Measurements from ENCODE around the gene OPCML.

OPCML gene

DNA sequence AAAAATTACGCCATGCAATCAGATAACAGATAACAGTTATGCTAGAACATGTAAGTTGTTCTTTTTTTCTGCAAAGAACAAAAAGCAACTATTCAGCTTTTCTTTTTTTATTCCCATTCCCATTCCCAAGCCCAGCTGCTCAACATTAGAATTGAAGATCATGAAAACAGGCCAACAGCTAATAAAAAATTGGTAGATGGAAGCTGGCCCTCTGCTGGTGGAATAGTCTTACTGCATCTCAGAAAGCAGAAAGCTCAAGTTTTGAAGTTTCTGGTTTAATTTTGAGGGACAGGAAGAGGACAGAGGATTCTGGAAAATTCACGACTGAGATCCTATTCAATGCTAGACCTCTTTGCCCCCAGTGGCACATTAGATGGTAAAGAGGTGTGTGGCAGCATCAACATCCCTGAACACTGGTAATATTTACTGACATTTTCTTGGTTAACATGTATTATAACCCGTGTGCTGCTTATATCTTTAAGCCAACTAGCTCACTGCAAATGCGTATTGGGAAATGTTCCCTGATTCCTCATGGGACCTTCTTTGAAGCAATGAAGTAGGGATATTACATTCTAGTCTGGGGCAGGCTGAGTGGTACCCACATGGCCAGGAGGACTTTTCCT, 591.2 kb downstream of the OPCML start:
- no peaks in the 10 kb centered on the region for H3K4me1 ChIP-seq (ENCODE audit: control insufficient read depth in 1 of 2, insufficient read depth in 1 of 2, low read depth in 1 of 2, low read length in 1 of 2)
- H3K27ac ChIP-seq: no peak overlapping the region
- peaks cover 50% of the 10 kb centered on the region for H3K27me3 ChIP-seq
- no peaks in the 10 kb centered on the region for H3K9me3 ChIP-seq
- no peaks in the 10 kb centered on the region for H3K36me3 ChIP-seq
- TF ChIP-seq, protein P1, sequence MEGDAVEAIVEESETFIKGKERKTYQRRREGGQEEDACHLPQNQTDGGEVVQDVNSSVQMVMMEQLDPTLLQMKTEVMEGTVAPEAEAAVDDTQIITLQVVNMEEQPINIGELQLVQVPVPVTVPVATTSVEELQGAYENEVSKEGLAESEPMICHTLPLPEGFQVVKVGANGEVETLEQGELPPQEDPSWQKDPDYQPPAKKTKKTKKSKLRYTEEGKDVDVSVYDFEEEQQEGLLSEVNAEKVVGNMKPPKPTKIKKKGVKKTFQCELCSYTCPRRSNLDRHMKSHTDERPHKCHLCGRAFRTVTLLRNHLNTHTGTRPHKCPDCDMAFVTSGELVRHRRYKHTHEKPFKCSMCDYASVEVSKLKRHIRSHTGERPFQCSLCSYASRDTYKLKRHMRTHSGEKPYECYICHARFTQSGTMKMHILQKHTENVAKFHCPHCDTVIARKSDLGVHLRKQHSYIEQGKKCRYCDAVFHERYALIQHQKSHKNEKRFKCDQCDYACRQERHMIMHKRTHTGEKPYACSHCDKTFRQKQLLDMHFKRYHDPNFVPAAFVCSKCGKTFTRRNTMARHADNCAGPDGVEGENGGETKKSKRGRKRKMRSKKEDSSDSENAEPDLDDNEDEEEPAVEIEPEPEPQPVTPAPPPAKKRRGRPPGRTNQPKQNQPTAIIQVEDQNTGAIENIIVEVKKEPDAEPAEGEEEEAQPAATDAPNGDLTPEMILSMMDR (IDR thresholded peaks at IDR 0.05): no peak
- no peak overlapping the region for H3K4me3 ChIP-seq (ENCODE audit: low read depth in 1 of 2, low read length in 1 of 2)

- Histone ChIP-seq H3K27me3 (peaks cover 10% of the 10 kb centered on the region), H3K9me3 (no peaks in the 10 kb centered on the region), H3K4me3 (ENCODE audit: low read depth in 1 of 2, low read length in 1 of 2) (no peak overlapping the region), H3K36me3 (no peaks in the 10 kb centered on the region), H3K4me1 (ENCODE audit: control insufficient read depth in 1 of 2, insufficient read depth in 1 of 2, low read depth in 1 of 2, low read length in 1 of 2) (no peaks in the 10 kb centered on the region), H3K27ac (no peak overlapping the region)
- TF ChIP-seq, protein P1 (IDR thresholded peaks at IDR 0.05): no peak
Observed at GRCh38 chr11:132937016-132937415, 595.3 kb downstream of the OPCML start.

DNA sequence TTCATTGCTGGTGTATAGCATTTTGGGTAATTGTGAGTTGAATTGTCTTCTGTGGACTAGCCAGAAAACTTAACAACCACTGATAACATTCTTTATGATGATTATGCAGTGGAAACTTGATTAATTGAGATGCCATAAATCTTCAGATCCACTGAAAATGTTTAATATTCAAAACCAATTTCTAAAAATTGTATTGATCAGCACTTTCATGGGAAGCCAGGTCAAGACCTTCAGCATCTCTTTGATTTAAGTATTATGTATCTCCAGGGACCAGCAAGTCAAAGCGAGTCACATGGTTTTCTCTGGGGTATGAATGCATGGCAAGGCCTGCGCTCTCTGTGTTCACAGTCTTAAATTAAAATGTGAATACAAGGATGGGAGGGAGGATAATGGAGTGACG, 596.9 kb downstream of the OPCML start:
- H3K36me3 ChIP-seq: no peaks in the 10 kb centered on the region
- H3K4me3 ChIP-seq (ENCODE audit: low read depth in 1 of 2, low read length in 1 of 2): no peak overlapping the region
- H3K9me3 ChIP-seq: no peaks in the 10 kb centered on the region
- no peaks in the 10 kb centered on the region for H3K27me3 ChIP-seq
- TF ChIP-seq, protein P1 (IDR thresholded peaks at IDR 0.05): no peak
- no peak overlapping the region for H3K27ac ChIP-seq
- H3K4me1 ChIP-seq (ENCODE audit: control insufficient read depth in 1 of 2, insufficient read depth in 1 of 2, low read depth in 1 of 2, low read length in 1 of 2): no peaks in the 10 kb centered on the region

- no peak overlapping the region for H3K27ac ChIP-seq
- H3K4me1 ChIP-seq (ENCODE audit: control insufficient read depth in 1 of 2, insufficient read depth in 1 of 2, low read depth in 1 of 2, low read length in 1 of 2): no peaks in the 10 kb centered on the region
- H3K4me3 ChIP-seq (ENCODE audit: low read depth in 1 of 2, low read length in 1 of 2): no peak overlapping the region
- H3K27me3 ChIP-seq: no peaks in the 10 kb centered on the region
- TF ChIP-seq, protein P1 (IDR thresholded peaks at IDR 0.05): no peak
- no peaks in the 10 kb centered on the region for H3K36me3 ChIP-seq
- no peaks in the 10 kb centered on the region for H3K9me3 ChIP-seq
Observed at GRCh38 chr11:132933703-132934102, 598.6 kb downstream of the OPCML start.

GRCh38 chr11:132925825-132926469, 606.4 kb downstream of the OPCML start:
- H3K4me1 ChIP-seq (ENCODE audit: control insufficient read depth in 1 of 2, insufficient read depth in 1 of 2, low read depth in 1 of 2, low read length in 1 of 2): no peaks in the 10 kb centered on the region
- no peak overlapping the region for H3K27ac ChIP-seq
- no peak overlapping the region for H3K4me3 ChIP-seq (ENCODE audit: low read depth in 1 of 2, low read length in 1 of 2)
- no peaks in the 10 kb centered on the region for H3K36me3 ChIP-seq
- no peaks in the 10 kb centered on the region for H3K27me3 ChIP-seq
- TF ChIP-seq, protein P1 (IDR thresholded peaks at IDR 0.05): no peak
- H3K9me3 ChIP-seq: no peaks in the 10 kb centered on the region
